NCI-H146 treated with DMSO at 0.1 percent for 48 hours (cell line): ENCODE measurements around the gene PPIE.
A peak's percentile ranks its signal among the peaks of the same experiment; 100 is the strongest.
"Not testable (repeated sequence)": the region's sequence is repeated elsewhere in the genome, so short reads cannot be mapped to it uniquely, and the experiment has no call there.

Experiments used
- DNase-seq: peaks from one replicate; lab custom pipeline; 2025; ENCODE audit not compliant: unreplicated experiment; lab: John Stamatoyannopoulos, UW

Gene PPIE

GRCh38 chr1:39776886-39777285 lies 38.2 kb downstream of the PPIE start:
- no peak for DNase-seq

DNA sequence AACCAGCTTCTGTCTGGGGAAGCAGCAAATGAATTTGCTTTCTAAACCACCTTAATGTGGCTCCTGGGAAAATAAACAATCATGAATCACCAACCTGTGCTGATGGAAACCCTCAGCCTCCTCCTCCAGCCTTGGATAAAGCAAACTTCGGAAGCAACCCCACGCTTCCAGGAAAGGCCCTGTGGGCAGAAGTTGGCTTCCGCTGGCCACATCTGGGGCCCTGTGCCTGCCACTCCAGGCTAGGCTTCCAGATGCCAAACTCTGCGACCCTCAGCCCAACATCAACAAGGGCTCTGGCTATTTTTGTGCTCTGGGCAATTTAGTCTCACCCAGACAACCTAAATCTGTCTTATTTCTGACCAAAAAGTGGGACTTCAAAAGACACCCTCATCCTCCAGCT lies 38.6 kb downstream of the PPIE start:
- DNase-seq, result no peak

GRCh38 chr1:39777896-39778295 lies 39.2 kb downstream of the PPIE start:
- DNase-seq, result not testable (repeated sequence)

GRCh38 chr1:39778463-39779099 lies 39.9 kb downstream of the PPIE start:
- DNase-seq, result not testable (repeated sequence)

DNA sequence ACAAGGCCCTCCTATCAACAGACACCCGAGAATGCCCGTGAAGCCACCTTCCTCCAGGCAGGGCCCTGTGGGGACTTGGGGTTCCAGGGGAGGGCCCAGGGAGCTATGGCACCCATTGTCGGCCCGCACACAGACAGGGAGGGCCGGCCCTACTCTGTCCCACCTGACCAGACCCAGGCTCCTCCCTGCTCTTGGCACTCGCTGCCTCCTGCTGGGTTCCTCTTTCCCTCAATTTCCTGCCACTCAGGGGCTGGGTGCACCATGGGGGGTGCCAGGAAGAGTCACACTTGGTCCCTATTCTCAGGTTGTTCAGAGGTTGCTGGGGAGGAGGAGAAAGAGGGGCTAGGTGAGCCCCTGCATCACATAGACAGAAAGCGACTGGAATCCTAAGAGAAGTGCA lies 40.5 kb downstream of the PPIE start:
- no peak for DNase-seq

GRCh38 chr1:39779821-39780220 lies 41.1 kb downstream of the PPIE start:
- no peak for DNase-seq

GRCh38 chr1:39781349-39781715 lies 42.6 kb downstream of the PPIE start:
- DNase-seq, result no peak

- DNase-seq, result no peak
These were observed 43.4 kb downstream of the PPIE start for GRCh38 chr1:39782103-39782502.

DNA sequence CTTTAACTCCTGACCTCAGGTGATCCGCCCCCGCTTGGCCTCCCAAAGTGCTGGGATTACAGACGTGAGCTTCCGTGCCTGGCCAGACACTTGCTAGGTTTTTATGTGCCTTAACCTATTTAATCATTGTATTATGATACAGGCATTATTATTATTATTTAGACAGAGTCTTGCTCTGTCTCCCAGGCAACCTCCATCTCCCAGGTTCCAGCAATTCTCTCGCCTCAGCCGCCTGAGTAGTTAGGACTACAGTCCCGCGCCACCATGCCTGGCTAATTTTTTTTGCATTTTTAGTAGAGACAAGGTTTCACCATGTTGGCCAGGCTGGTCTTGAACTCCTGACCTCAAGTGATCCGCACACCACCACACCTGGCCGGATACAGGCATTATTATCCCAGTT lies 44.0 kb downstream of the PPIE start:
- not testable (repeated sequence) for DNase-seq

GRCh38 chr1:39786303-39787107 lies 47.8 kb downstream of the PPIE start:
- not testable (repeated sequence) for DNase-seq

- not testable (repeated sequence) for DNase-seq
These were observed 48.4 kb downstream of the PPIE start for GRCh38 chr1:39787108-39787375.

GRCh38 chr1:39787468-39787867 lies 48.8 kb downstream of the PPIE start:
- DNase-seq, result no peak

GRCh38 chr1:39787964-39788363 lies 49.3 kb downstream of the PPIE start:
- not testable (repeated sequence) for DNase-seq

GRCh38 chr1:39788426-39788757 lies 49.7 kb downstream of the PPIE start:
- DNase-seq, result no peak

DNA sequence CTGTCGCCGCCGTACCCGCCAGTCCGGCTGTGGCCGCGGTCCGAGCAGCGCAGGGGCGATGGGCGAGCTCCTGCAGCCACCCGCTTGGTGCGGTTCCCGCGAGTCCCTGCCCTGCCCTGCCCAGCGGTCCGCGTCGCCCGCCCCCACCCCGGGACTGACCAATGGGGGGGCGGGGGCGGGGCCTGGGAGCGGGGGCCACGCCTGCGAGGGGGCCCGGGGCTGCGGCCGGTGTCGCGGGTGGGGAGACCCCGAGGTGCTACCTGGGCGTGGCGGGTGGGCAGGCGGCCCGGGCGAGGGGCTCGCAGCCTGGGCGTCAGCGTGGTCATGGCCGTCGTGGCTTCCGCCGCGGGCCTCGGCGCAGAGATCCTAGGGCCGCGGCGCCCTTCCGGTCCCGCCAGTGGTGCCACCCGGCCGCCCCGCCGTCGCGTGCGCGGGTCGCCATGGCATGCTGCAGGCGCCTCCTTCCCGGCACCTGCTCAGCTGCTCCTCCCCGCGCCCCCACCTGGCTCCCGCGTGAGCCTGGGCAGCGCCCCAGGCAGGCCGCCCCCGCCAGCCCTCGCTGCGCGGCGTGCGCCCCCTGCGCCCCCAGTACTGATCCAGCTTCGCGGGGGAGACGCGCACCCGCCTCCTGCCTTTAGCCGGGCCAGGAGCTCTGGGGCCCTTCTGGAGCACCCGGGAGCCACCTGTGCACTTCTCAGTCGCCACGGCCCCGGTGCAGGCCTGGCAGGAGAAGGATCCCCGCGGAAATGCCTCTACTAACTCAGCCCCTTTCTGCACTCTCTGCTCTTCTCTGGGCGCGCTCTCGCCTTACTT lies 50.3 kb downstream of the PPIE start, which contains the start of gene BMP8B:
TSS of gene BMP8B (minus strand) at position 108 of the 813 bp plus-strand sequence. CDS start 380 bp downstream, outside the sequence.
- peak; percentile 26 for DNase-seq

- DNase-seq, result no peak
These were observed 51.0 kb downstream of the PPIE start for GRCh38 chr1:39789571-39790110.

- no peak for DNase-seq
These were observed 53.2 kb downstream of the PPIE start for GRCh38 chr1:39791838-39792237.

DNA sequence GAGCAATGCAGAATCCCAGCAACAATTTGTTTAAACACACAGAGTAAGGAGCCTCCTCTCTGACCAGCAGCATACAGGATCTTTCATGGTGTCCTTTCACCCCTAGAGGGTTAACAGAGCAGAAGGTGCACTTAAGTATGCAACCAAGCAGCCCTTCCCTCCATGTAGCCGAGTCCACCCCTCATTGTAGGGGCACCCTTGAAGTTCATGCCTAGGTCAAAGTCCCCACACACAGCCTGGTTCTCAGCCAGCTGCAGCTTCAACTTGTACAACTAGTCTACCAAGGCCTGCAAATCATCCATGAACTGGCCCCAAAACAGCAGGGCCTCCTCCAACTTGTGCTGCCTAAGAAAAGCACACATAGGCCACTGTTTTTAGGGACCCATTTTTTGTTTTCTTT lies 57.0 kb downstream of the PPIE start:
- DNase-seq, result no peak

DNA sequence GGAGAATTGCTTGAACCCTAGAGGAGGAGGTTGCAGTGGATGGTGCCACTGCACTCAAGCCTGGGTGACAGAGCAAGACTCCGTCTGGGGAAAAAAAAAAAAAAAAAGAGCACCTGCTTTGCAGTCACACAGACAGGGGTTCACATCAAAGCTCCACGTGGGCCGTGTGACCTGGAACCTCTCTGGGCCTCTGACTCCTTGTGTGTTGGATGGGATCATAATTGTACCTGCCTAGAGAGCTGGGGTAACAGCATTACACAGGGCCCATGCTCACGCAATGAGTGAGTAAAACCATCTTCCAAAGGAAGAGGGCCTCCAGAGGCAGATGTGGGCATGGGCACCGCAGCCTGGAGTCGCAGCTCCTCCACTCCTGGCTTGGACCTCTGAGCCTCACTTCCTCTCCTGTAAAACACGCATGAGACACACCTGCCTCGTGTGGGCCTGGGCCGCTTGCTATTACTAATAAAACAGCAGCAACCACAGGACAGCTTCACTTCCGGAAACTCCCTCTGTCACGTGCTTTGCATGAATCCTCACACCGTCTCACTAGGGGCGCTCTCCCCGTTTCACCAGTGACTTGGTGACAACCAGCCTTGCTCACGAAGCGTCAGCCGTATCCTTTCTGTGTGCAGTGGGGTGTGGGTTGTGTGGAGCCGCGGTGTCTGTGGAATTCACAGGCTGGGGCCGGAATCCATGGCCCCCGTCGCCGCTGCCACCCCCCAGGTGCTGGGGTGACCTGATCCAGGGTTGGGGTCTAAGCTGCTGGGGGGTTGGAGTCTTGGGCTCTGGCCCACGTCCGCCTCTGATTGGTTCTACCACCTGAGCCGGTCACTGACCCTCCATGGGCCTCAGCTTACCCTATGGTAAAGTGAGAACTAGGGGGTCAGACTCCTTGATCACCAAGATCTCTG lies 60.4 kb downstream of the PPIE start:
- peak; percentile 9 for DNase-seq

DNA sequence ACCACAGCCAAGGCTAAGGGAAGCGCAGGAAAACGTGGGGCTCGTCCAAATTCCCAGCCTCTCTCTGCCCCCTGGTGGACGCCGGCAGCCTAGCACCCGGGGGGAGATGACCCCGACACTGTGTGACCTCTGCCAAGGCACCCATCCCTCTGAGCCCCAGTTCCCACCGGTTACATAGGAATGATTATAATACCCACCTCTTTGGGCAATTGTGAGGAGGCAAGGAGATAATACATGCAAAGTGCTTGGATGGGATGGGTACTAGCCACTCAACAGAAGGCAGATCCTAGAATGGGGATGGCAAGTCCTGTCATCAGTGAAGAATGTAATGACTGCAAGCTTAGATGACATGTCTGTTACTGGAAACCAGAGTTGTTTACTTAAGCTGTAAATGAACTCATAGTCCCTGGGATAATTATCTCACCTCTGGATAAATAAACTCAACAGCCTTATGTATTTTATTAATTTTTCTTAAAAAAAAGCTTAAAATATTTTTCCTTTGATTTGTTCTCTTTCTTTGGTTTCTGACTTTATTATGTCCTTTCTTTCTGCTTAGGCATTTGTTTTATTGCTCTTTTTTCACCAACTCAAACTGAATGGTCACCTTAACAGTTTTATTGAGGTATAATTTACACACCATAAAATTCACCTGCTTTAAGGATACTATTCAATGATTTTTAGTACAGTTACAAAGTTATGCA lies 61.2 kb downstream of the PPIE start:
- DNase-seq, result peak; percentile 46
